K562 (cell line): Measurements from ENCODE around the gene SHTN1. TPM values are rescaled to one million over a fixed set of nuclear protein-coding genes. Genes with fewer than 3 reads are reported as not detected.

Experiments
- ATAC-seq: fragments of 200-7000 bp; cut with Tn5 transposase; 3 replicates; pipeline ENCODE4 v1.9.1; 2020; ENCODE audit warnings: moderate library complexity
- BruUV-seq: library from RNA; stranded (reverse); fragments of 400-500 nt; replicated peaks from 2 replicates; lab custom pipeline; 2021; lab: Mats Ljungman, UMichigan
- CTCF ChIA-PET: fragments of 300-600 bp; formaldehyde crosslinking; extraction: SDS; loops from one replicate; lab custom pipeline; 2021; ENCODE audit warnings: low intra/inter-chr PET ratio; lab: Yijun Ruan, JAX
- POLR2A ChIA-PET: fragments of 300-600, 350-650 bp; sonication (Branson Sonifier 250); formaldehyde crosslinking; extraction: SDS; loops from one replicate; lab custom pipeline; 2021; ENCODE audit warnings: antibody characterized with exemption, inconsistent platforms; lab: Yijun Ruan, JAX
- DNase-seq, 4 experiments: peaks; one replicate each; pipeline versions ENCODE4 v3.0.0 to v3.0.0-alpha.2; 2011 to 2018; ENCODE audit warnings: low spot score in 3 of 4, mixed read lengths in 3 of 4; ENCODE audit errors: extremely low read depth in 1 of 4
- FAIRE-seq: peaks from 2 replicates; lab custom pipeline; 2011; peaks lifted over from hg19 to GRCh38; lab: Jason Lieb, UNC
- H2AFZ ChIP-seq: 2 replicates; pipeline ENCODE4 v1.6.0; 2011; ENCODE audit warnings: low read depth, low read length, control low read depth, inconsistent platforms
- H3K27ac ChIP-seq: fragments of 200-600 bp; 3 replicates; pipeline ENCODE4 v1.8.0; 2011; ENCODE audit warnings: low read depth, mild to moderate bottlenecking, control low read depth, inconsistent platforms, low read length, moderate library complexity, mixed read lengths; ENCODE audit errors: extremely low read depth
- H3K27me3 ChIP-seq, 2 experiments: fragments of 300-600 bp in 1 of 2; 2 replicates in 1 of 2; 3 replicates in 1 of 2; pipeline versions ENCODE4 v1.6.0 to v1.8.0; 2011; ENCODE audit warnings: inconsistent platforms in 2 of 2, low read length in 2 of 2, mild to moderate bottlenecking in 1 of 2, mixed read lengths in 1 of 2, moderate library complexity in 1 of 2; ENCODE audit not compliant: control insufficient read depth in 2 of 2, insufficient read depth in 2 of 2
- H3K36me3 ChIP-seq: fragments of 300-600 bp; 3 replicates; pipeline ENCODE4 v1.8.0; 2011; ENCODE audit warnings: mild to moderate bottlenecking, low read length, inconsistent platforms; ENCODE audit not compliant: control insufficient read depth, insufficient read depth
- H3K4me1 ChIP-seq, 2 experiments: fragments of 200-600 bp in 1 of 2; replicated peaks in 1 of 2; 2 replicates in 1 of 2; 3 replicates in 1 of 2; pipeline versions ENCODE4 v1.5.1 to v1.8.0; 2011; ENCODE audit warnings: inconsistent platforms in 2 of 2, low read length in 2 of 2, mild to moderate bottlenecking in 1 of 2, mixed read lengths in 1 of 2, moderate library complexity in 1 of 2; ENCODE audit not compliant: control insufficient read depth in 2 of 2, insufficient read depth in 2 of 2
- H3K4me2 ChIP-seq: 2 replicates; pipeline ENCODE4 v1.6.1; 2011; ENCODE audit warnings: low read length, control low read depth, inconsistent platforms, mixed read lengths; ENCODE audit not compliant: insufficient read depth
- H3K4me3 ChIP-seq: fragments of 200-600 bp; sonication (generic), shearing (Covaris generic); 2 replicates; pipeline ENCODE4 v1.5.1; 2016; ENCODE audit warnings: control low read depth, inconsistent platforms
- H3K79me2 ChIP-seq: fragments of 200-600 bp; 3 replicates; pipeline ENCODE4 v1.8.0; 2011; ENCODE audit warnings: low read length, inconsistent platforms; ENCODE audit not compliant: control insufficient read depth, insufficient read depth
- H3K9ac ChIP-seq, 2 experiments: 2 replicates each; pipeline versions ENCODE4 v1.6.0 to v1.6.1; 2011; ENCODE audit warnings: low read depth in 2 of 2, low read length in 2 of 2, control low read depth in 1 of 2, inconsistent platforms in 1 of 2, mild to moderate bottlenecking in 1 of 2, mixed read lengths in 1 of 2; ENCODE audit not compliant: insufficient read depth in 1 of 2
- H3K9me1 ChIP-seq: one replicate; pipeline ENCODE4 v1.6.0; 2011; ENCODE audit warnings: inconsistent platforms, mild to moderate bottlenecking, low read length, moderate library complexity; ENCODE audit not compliant: control insufficient read depth, insufficient read depth
- H3K9me3 ChIP-seq: replicated peaks from 2 replicates; pipeline ENCODE4 v1.5.1; 2011; ENCODE audit warnings: low read depth, low read length, inconsistent platforms; ENCODE audit not compliant: control insufficient read depth, insufficient read depth
- H4K20me1 ChIP-seq: replicated peaks from 2 replicates; pipeline ENCODE4 v1.6.1; 2011; ENCODE audit warnings: low read length, inconsistent platforms, mixed read lengths; ENCODE audit not compliant: control insufficient read depth, insufficient read depth
- ATF7 ChIP-seq: fragments of 450-650 bp; IDR thresholded peaks from 2 replicates; pipeline ENCODE4 v1.7.1; 2014; ENCODE audit warnings: mild to moderate bottlenecking, moderate library complexity
- CBFB ChIP-seq: sonication (generic); formaldehyde crosslinking; IDR thresholded peaks from 2 replicates; pipeline ENCODE4 v1.4.0; 2020; ENCODE audit warnings: mild to moderate bottlenecking, missing genetic modification reagents
- CBX8 ChIP-seq: fragments of 200-600 bp; sonication (generic); IDR thresholded peaks from 2 replicates; pipeline ENCODE4 v1.6.1; 2012; ENCODE audit warnings: borderline replicate concordance, mixed run types, low read depth, mild to moderate bottlenecking, moderate library complexity, mixed read lengths, low read length, control low read depth, inconsistent platforms; ENCODE audit not compliant: poor library complexity, severe bottlenecking; ENCODE audit errors: extremely low read depth
- CGGBP1 ChIP-seq: fragments of 250-450 bp; sonication (Bioruptor Pico); IDR thresholded peaks from 2 replicates; pipeline ENCODE4 v1.9.0; 2021; ENCODE audit warnings: mild to moderate bottlenecking
- CLOCK ChIP-seq: fragments of 250-450 bp; sonication (Bioruptor Pico); IDR thresholded peaks from 2 replicates; pipeline ENCODE4 v1.4.0; 2020; ENCODE audit warnings: mild to moderate bottlenecking, moderate library complexity, borderline replicate concordance
- DACH1 ChIP-seq: fragments of 450-650 bp; IDR thresholded peaks from 2 replicates; pipeline ENCODE4 v1.6.1; 2018; ENCODE audit not compliant: partially characterized antibody
- HDAC3 ChIP-seq: fragments of 450-650 bp; IDR thresholded peaks from 2 replicates; pipeline ENCODE4 v1.6.1; 2018; ENCODE audit warnings: borderline replicate concordance, mild to moderate bottlenecking, moderate library complexity; ENCODE audit not compliant: partially characterized antibody
- MAFF ChIP-seq: IDR thresholded peaks from 2 replicates; pipeline ENCODE4 v1.6.1; 2012; ENCODE audit warnings: low read length, improper control_type of control experiment
- PHF20 ChIP-seq: fragments of 450-650 bp; IDR thresholded peaks from 2 replicates; pipeline ENCODE4 v1.6.1; 2018; ENCODE audit not compliant: partially characterized antibody
- USF2 ChIP-seq: sonication (generic); formaldehyde crosslinking; IDR thresholded peaks from 2 replicates; pipeline ENCODE4 v1.5.0; 2020; ENCODE audit warnings: missing genetic modification reagents
- ZFX ChIP-seq: sonication (generic); formaldehyde crosslinking; IDR thresholded peaks from 2 replicates; pipeline ENCODE4 v1.8.0; 2022; ENCODE audit warnings: mild to moderate bottlenecking, missing genetic modification reagents, moderate library complexity
- ZNF639 ChIP-seq, 2 experiments: fragments of 200-800 bp in 1 of 2; sonication (Bioruptor generic) in 1 of 2; sonication (generic) in 1 of 2; formaldehyde crosslinking in 1 of 2; IDR thresholded peaks in 1 of 2; conservative IDR thresholded peaks in 1 of 2; 2 replicates each; pipeline versions ENCODE4 v1.5.0 to v1.6.1; 2016 to 2020; ENCODE audit warnings: missing compliant biosample characterization in 1 of 2, missing genetic modification characterization in 1 of 2, missing genetic modification reagents in 1 of 2
- WGBS: fragments of 100-300 bp; shearing (Covaris generic); methylation state at CpG from one replicate; pipeline ENCODE4 v1.1.6; 2016; ENCODE audit warnings: low coverage, mixed read lengths; ENCODE audit not compliant: insufficient coverage; ENCODE audit errors: missing lambda C conversion rate; 5-methylcytosine and 5-hydroxymethylcytosine counted together
- in situ Hi-C: fragments of 300-500 bp; cut with MboI; formaldehyde crosslinking; loops from 4 replicates; pipeline ENCODE4 v1.15.0; 2018; ENCODE audit warnings: inconsistent platforms, mixed read lengths
- intact Hi-C: fragments of 100-400 bp; cut with micrococcal nuclease; formaldehyde crosslinking; loops from 2 replicates; pipeline ENCODE4 v1.14.2; 2022
- polyA plus RNA-seq, 8 experiments: library from polyadenylated mRNA; depleted of rRNA in 4 of 8; stranded (reverse) in 5 of 8; unstranded in 3 of 8; fragments of >200 nt; fragmentation: Nextera tagmentation in 2 of 8; fragmentation: Illumina TruSeq in 1 of 8; extraction: Ambion mirVana in 2 of 8; extraction: Trizol in 1 of 8; gene quantifications; 2 replicates each; pipeline versions ENCODE4 v1.2.1 to v1.2.3, GENCODE V29; 2011 to 2014; ENCODE audit warnings: inconsistent platforms in 1 of 8, missing spikeins in 1 of 8
- total RNA-seq, 7 experiments: library from RNA; depleted of rRNA in 6 of 7; stranded (reverse); fragments of >200 nt in 6 of 7; fragmentation: Illumina TruSeq in 2 of 7; extraction: Trizol in 2 of 7; gene quantifications; 2 replicates each; pipeline versions ENCODE4 v1.2.1 to v1.2.3, GENCODE V29; 2011 to 2021; ENCODE audit warnings: low replicate concordance in 1 of 7
- TF ChIP-seq, protein P1 (sequence below): fragments of 450-650 bp; IDR thresholded peaks from 2 replicates; pipeline ENCODE4 v1.6.1; 2017; ENCODE audit warnings: antibody characterized with exemption, mild to moderate bottlenecking

The SHTN1 gene
- total and polyA plus RNA-seq, 9 of the 15 experiments (the other 6 are each of a cell fraction or from before 2014, with no cell fraction given): 5.4 to 21.3 (median 13.3) TPM

GRCh38 chr10:116889066-116889465 is 115.9 kb downstream of the SHTN1 start:
- BruUV-seq: no TSS peak
- H4K20me1 ChIP-seq: no peaks in the 10 kb centered on the region
- H3K4me2 ChIP-seq: no peak overlapping the region
- DNase-seq: no peak
- no peak overlapping the region for H3K4me3 ChIP-seq
- H3K27ac ChIP-seq: no peak overlapping the region
- no peaks in the 10 kb centered on the region for H3K4me1 ChIP-seq
- intact Hi-C loops (no loop called here), in situ Hi-C loops (no loop called here)
- no peaks in the 10 kb centered on the region for H3K9me1 ChIP-seq
- no peak for FAIRE-seq
- ChIA-PET CTCF (no interaction called here), POLR2A (no interaction called here)
- WGBS: 89% methylated on average over 3 of the region's 3 CpGs
- H3K36me3 ChIP-seq: peaks cover 30% of the 10 kb centered on the region; the same call in 2 of the 3 replicates
- ATAC-seq: no peak
- H3K9me3 ChIP-seq: no peaks in the 10 kb centered on the region
- H3K9ac ChIP-seq: no peak overlapping the region
- H2AFZ ChIP-seq: no peak overlapping the region
- no peaks in the 10 kb centered on the region for H3K27me3 ChIP-seq
- no peaks in the 10 kb centered on the region for H3K79me2 ChIP-seq
- no peak for TF ChIP-seq HDAC3
- TF ChIP-seq ATF7: no peak
- no peak for TF ChIP-seq DACH1
- no peak for TF ChIP-seq CLOCK (CRISPR knock-in tag)
- TF ChIP-seq USF2 (CRISPR knock-in tag): no peak
- no peak for TF ChIP-seq PHF20
- TF ChIP-seq, protein P1, sequence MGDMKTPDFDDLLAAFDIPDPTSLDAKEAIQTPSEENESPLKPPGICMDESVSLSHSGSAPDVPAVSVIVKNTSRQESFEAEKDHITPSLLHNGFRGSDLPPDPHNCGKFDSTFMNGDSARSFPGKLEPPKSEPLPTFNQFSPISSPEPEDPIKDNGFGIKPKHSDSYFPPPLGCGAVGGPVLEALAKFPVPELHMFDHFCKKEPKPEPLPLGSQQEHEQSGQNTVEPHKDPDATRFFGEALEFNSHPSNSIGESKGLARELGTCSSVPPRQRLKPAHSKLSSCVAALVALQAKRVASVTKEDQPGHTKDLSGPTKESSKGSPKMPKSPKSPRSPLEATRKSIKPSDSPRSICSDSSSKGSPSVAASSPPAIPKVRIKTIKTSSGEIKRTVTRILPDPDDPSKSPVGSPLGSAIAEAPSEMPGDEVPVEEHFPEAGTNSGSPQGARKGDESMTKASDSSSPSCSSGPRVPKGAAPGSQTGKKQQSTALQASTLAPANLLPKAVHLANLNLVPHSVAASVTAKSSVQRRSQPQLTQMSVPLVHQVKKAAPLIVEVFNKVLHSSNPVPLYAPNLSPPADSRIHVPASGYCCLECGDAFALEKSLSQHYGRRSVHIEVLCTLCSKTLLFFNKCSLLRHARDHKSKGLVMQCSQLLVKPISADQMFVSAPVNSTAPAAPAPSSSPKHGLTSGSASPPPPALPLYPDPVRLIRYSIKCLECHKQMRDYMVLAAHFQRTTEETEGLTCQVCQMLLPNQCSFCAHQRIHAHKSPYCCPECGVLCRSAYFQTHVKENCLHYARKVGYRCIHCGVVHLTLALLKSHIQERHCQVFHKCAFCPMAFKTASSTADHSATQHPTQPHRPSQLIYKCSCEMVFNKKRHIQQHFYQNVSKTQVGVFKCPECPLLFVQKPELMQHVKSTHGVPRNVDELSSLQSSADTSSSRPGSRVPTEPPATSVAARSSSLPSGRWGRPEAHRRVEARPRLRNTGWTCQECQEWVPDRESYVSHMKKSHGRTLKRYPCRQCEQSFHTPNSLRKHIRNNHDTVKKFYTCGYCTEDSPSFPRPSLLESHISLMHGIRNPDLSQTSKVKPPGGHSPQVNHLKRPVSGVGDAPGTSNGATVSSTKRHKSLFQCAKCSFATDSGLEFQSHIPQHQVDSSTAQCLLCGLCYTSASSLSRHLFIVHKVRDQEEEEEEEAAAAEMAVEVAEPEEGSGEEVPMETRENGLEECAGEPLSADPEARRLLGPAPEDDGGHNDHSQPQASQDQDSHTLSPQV: no peak
- TF ChIP-seq CBFB (CRISPR knock-in tag): no peak
- no peak for TF ChIP-seq CGGBP1 (CRISPR knock-in tag)
- no peak for TF ChIP-seq ZFX (CRISPR knock-in tag)
- TF ChIP-seq CBX8: no peak
- no peak for TF ChIP-seq ZNF639 (CRISPR knock-in tag; conservative IDR thresholded peaks at IDR 0.05 in 1 of 2, IDR thresholded peaks at IDR 0.05 in 1 of 2)
- no peak for TF ChIP-seq MAFF
